Measurements from ENCODE around the gene CCL25.
"Not testable (repeated sequence)": the region's sequence is repeated elsewhere in the genome, so short reads cannot be mapped to it uniquely, and the experiment has no call there.

The CCL25 gene

DNA sequence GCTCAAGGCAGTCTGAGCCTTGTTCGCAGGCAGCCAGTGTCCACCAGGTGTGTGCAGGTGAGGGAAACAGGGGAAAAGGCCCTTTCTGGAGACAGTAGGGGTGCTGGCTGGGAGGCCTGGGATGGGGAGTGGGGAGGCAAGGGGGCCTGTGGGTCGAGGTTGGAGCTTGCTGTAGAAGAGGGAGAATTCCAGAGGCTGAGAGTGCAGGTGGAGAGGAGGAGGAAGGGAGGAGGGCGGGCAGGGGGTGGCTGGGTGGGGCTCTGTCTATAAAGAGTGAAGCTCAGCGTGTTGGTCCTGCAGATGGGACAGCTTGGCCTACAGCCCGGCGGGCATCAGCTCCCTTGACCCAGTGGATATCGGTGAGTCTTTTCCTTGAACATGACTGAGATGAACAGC lies at the start of gene CCL25:
Gene CCL25, plus strand, starts transcription at position 297 of the 396 bp plus-strand sequence. CDS start 290 bp downstream, outside the sequence.
- DNase-seq = no peak

GRCh38 chr19:8004001-8004400 lies 48.6 kb upstream of the CCL25 start:
- no peak for DNase-seq

GRCh38 chr19:8004723-8005513 lies 47.6 kb upstream of the CCL25 start:
- peak; percentile 38 to 62 (median 42) for DNase-seq

- peak; percentile 95 to 99 (median 98) for DNase-seq
Measured at GRCh38 chr19:8005534-8006256, 46.9 kb upstream of the CCL25 start, which contains the start of gene ELAVL1. ELAVL1 (minus strand) TSS chr19:8005641; CDS start chr19:7991815, 13,826 bp downstream.

GRCh38 chr19:8017808-8018207 lies 34.8 kb upstream of the CCL25 start:
- DNase-seq = peak; percentile 27 to 67 (median 43)

DNA sequence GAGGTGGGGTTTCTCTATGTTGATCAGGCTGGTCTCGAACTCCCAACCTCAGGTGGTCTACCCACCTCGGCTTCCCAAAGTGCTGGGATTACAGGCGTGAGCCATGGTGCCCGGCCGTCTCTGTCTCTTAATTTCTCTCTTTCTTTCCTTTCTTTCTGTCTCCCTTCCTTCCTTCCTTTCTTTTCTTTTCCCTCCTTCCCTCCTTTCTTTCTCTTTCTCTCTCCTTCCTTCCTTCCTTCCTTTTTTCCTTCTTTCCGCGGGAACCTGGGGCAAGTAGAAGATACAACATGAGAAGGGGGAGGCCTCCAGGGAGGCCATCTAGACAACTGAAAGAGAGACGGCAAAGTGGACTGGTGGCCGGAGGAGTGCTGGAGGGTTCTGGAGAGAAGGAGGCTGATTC lies 31.9 kb upstream of the CCL25 start:
- DNase-seq = no peak

GRCh38 chr19:8021374-8021773 lies 31.2 kb upstream of the CCL25 start:
- no peak for DNase-seq

DNA sequence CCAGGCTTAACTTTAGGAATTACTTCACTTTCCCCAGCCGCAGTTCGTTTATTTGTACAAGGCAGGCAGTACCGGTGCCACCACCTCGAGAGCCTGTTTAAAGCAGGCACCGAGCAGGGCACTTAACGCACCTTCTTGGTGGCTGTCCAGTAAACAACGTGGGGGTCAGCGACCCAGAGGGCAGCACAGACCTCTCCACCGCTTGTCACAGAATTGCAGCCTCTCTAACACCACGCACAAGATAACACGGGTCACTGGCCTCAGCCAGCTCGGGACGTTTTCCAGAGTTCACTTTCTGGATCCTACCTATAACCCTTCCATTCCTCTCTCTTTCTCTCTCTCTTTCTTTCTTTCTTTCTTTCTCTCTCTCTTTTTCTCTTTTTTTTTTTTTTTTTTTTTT lies 30.3 kb upstream of the CCL25 start:
- no peak for DNase-seq

GRCh38 chr19:8023371-8023770 lies 29.2 kb upstream of the CCL25 start:
- DNase-seq = no peak

DNA sequence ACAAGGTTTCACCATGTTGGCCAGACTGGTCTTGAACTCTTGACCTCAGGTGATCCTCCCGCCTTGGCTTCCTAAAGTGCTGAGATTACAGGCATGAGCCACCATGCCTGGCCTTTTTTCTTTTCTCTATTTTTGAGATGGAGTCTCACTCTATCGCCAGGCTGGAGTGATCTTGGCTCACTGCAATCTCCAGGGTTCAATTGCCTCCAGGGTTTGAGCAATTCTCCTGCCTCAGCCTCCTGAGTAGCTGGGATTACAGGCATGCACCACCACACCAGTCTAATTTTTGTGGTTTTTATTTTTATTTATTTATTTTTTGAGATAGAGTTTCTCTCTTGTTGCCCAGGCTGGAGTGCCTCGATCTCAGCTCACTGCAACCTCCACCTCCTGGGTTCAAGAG lies 28.3 kb upstream of the CCL25 start:
- not testable (repeated sequence) for DNase-seq

DNA sequence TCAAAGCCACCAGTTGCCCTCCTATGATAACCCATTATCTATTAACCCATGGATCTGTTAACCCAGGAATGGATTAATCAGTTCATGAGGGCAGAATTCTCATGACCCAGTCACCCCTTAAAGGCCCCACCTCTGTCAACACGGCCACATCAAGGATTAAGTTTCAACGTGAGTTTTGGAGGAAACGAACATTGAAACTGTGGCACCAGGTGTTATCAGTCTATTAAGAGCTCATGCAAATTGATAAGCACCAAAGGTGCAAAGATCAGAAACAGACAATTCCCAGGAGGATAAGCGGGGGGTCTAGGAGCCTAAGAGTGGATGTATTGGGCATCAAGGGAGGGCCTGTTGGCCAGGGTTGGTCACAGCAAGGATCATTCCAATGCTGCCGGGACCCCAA lies 27.2 kb upstream of the CCL25 start:
- no peak for DNase-seq

GRCh38 chr19:8028951-8029491 lies 23.5 kb upstream of the CCL25 start:
- DNase-seq = no peak

- DNase-seq = no peak
Measured at GRCh38 chr19:8030960-8031359, 21.6 kb upstream of the CCL25 start.

GRCh38 chr19:8033287-8034177 lies 19.0 kb upstream of the CCL25 start:
- DNase-seq = not testable (repeated sequence)

GRCh38 chr19:8034178-8034525 lies 18.4 kb upstream of the CCL25 start:
- DNase-seq = no peak

DNA sequence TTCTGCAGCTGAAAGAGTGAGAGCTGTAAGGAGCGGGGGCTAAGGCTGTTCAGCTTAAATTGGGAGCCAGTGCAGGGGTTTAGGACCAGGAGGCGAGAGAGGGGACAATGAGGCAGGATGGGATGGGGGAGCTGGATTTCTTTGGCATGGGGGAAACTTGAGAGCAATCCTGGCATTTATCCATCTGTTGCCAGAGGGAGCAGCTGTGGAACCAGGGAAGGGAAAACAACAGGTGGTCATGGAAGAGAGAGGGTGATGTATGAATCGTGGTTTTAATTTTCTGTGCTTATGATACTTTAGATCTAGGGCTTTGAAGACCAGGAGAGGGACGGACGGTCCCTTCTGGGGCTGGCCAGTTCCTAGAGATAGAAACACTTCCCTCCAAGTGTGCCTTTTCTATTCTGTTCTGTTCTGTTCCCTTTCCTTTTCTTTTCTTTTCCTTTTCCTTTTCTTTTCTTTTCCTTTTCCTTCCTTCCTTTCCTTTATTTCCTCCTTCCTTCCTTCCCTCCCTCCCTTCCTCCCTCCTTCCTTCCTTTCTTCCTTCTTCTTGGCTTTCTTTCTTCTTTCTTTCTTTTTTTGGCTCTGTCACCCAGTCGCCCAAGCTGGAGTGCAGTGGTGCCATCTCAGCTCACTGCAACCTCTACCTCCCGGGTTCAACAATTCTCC lies 16.0 kb upstream of the CCL25 start:
- no peak for DNase-seq

- no peak for DNase-seq
Measured at GRCh38 chr19:8038815-8039214, 13.7 kb upstream of the CCL25 start.

DNA sequence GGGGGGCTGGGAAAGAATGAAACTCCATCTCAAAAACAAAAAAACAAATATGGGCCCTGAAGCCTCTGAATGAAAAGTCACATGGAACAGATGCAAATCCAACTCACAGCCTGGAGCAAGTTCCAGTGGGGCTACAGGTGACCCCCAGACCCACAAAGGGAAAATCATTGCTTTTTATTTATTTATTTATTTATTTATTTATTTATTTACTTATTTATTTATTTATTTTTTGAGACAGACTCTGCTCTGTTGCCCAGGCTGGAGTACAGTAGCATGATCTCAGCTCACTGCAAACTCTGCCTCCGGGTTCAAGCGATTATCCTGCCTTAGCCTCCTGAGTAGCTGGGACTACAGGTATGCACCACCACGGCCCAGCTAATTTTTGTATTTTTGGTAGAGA lies 13.3 kb upstream of the CCL25 start:
- DNase-seq = no peak

DNA sequence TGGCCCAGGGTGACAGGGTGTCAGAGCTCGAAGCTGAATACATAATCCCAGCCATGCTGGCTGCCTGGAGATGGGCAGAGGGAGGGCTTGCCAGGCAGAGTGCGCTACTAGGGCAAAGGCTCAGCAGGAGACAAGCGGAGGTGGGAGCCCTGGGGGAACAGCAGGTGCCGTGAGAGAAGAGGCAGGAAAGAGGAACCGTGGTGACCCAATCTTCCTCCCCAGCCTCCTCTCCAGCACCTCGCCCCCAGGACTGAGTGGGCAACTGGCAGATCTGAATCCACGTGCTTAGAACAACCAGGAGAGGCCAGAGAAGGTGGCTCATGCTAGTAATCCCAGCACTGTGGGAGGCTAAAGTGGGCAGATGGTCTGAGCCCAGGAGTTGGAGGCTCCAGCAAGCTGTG lies 11.0 kb upstream of the CCL25 start:
- peak; percentile 42 to 54 (median 53) for DNase-seq

DNA sequence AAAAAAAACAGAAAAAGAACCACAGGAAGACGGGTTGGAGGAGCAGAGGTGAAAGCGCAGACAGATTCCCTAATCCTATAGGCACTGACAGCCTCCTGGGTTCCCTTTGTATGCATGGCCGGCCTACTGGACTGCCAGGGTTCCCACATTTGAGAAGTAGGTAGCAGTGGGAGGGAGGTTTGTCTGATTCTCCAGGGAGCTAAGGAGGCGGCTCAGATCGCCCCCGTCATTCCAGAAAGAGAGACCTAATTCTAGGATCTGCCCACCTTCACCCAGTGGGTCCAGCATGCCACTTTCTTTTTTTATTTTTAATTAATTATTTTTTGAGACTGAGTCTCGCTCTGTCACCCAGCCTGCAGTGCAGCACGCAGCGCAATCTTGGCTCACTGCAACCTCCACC lies 9.7 kb upstream of the CCL25 start:
- no peak for DNase-seq

GRCh38 chr19:8044018-8044417 lies 8.5 kb upstream of the CCL25 start:
- peak in 1 of 3 donors; percentile 37 for DNase-seq

DNA sequence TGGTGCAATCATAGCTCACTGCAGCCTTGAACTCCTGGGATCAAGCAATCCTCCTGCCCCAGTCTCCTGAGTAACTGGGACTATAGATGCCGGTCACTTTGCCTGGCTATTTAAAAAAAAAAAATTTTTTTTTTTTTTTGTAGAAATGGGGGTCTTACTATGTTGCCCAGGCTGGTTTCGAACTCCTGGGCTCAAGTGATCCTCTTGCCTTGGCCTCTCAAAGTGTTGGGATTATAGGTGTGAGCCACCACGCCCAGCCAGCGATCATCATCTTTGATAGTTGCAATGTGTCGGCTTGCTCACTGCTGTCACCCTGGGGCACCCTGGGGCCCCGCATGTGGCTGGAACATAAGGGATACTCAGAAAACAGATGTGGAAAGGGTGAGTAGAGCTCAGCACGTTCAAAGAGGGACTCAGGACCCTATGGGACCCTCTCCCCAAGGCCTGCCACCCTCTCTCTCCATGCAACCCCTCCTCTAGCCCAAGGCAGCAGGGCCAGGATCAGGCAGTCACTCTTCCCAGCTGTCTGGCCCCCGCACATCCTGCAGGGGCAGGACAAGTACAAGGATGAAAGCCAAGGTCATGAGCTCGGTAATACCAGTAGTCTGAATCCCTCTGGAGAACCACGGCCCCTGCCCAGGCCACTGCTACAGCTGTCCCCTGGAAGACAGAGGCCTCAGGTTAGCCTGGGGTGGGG lies 6.5 kb upstream of the CCL25 start:
- no peak for DNase-seq
